ENCODE data around the gene DEPP1. TPM values are rescaled to one million over a fixed set of nuclear protein-coding genes. Genes with fewer than 3 reads are reported as not detected.

Gene DEPP1
- total and polyA plus RNA-seq, 2 experiments from 2014 or later, result 32.3 to 39.3 TPM

GRCh38 chr10:45000752-45001380, 22.3 kb upstream of the DEPP1 start, which contains the start of gene ZNF22:
ZNF22 (plus strand) TSS chr10:45000923; CDS start chr10:45003369, 2,446 bp downstream.
- peak; percentile 11 for TF ChIP-seq CTCF (IDR thresholded peaks at IDR 0.05; ENCODE audit: low read depth, low read length)
- peak; percentile 80 to 85 for DNase-seq (ENCODE audit: low read depth in 1 of 2, low spot score in 1 of 2)
- H3K4me1 ChIP-seq (ENCODE audit: low read depth), result peaks cover 17% of the 10 kb centered on the region
- no peaks in the 10 kb centered on the region for H3K9me3 ChIP-seq (ENCODE audit: low read depth)
- peak within 1 kb of the TSS; percentile 51 for H3K4me3 ChIP-seq
- peak within 1 kb of the TSS; percentile 93 for H3K27ac ChIP-seq
- H3K27me3 ChIP-seq, result no peaks in the 10 kb centered on the region
- H3K36me3 ChIP-seq, result no peaks in the 10 kb centered on the region

GRCh38 chr10:45000138-45000751, 21.6 kb upstream of the DEPP1 start:
- Histone ChIP-seq H3K27me3 (no peaks in the 10 kb centered on the region), H3K27ac (peak overlapping the region; percentile 93), H3K9me3 (ENCODE audit: low read depth) (no peaks in the 10 kb centered on the region), H3K36me3 (no peaks in the 10 kb centered on the region), H3K4me3 (peak overlapping the region; percentile 51), H3K4me1 (ENCODE audit: low read depth) (peaks cover 23% of the 10 kb centered on the region)
- DNase-seq (ENCODE audit: low read depth in 1 of 2, low spot score in 1 of 2), result peak in 1 of 2 donors; percentile 90
- no peak for TF ChIP-seq CTCF (IDR thresholded peaks at IDR 0.05; ENCODE audit: low read depth, low read length)

- Histone ChIP-seq H3K4me1 (ENCODE audit: low read depth) (peaks cover 23% of the 10 kb centered on the region), H3K36me3 (no peaks in the 10 kb centered on the region), H3K27me3 (no peaks in the 10 kb centered on the region), H3K9me3 (ENCODE audit: low read depth) (no peaks in the 10 kb centered on the region), H3K27ac (no peak overlapping the region), H3K4me3 (no peak overlapping the region)
- no peak for TF ChIP-seq CTCF (IDR thresholded peaks at IDR 0.05; ENCODE audit: low read depth, low read length)
- peak in 1 of 2 donors; percentile 97 for DNase-seq (ENCODE audit: low read depth in 1 of 2, low spot score in 1 of 2)
Observed at GRCh38 chr10:44998146-44998631, 19.6 kb upstream of the DEPP1 start.

GRCh38 chr10:44997105-44997748, 18.6 kb upstream of the DEPP1 start:
- Histone ChIP-seq H3K27ac (peak overlapping the region; percentile 98), H3K4me3 (no peak overlapping the region), H3K9me3 (ENCODE audit: low read depth) (no peaks in the 10 kb centered on the region), H3K4me1 (ENCODE audit: low read depth) (peaks cover 23% of the 10 kb centered on the region), H3K27me3 (no peaks in the 10 kb centered on the region), H3K36me3 (peaks cover under 1% of the 10 kb centered on the region)
- no peak for TF ChIP-seq CTCF (IDR thresholded peaks at IDR 0.05; ENCODE audit: low read depth, low read length)
- DNase-seq (ENCODE audit: low read depth in 1 of 2, low spot score in 1 of 2), result no peak

- DNase-seq (ENCODE audit: low read depth in 1 of 2, low spot score in 1 of 2), result peak; percentile 72 to 80
- H3K9me3 ChIP-seq (ENCODE audit: low read depth), result no peaks in the 10 kb centered on the region
- H3K36me3 ChIP-seq, result peaks cover 2% of the 10 kb centered on the region
- H3K27ac ChIP-seq, result peak overlapping the region; percentile 98
- H3K4me1 ChIP-seq (ENCODE audit: low read depth), result peaks cover 23% of the 10 kb centered on the region
- H3K4me3 ChIP-seq, result no peak overlapping the region
- H3K27me3 ChIP-seq, result no peaks in the 10 kb centered on the region
- no peak for TF ChIP-seq CTCF (IDR thresholded peaks at IDR 0.05; ENCODE audit: low read depth, low read length)
Observed at GRCh38 chr10:44995914-44996669, 17.5 kb upstream of the DEPP1 start.
